ENCODE results near the gene PIGZ.

The PIGZ gene

GRCh38 chr3:197001106-197001971 is 32.7 kb upstream of the PIGZ start:
- no peak for DNase-seq

GRCh38 chr3:197000211-197000610 is 31.6 kb upstream of the PIGZ start:
- DNase-seq, result no peak

GRCh38 chr3:196998966-196999760 is 30.5 kb upstream of the PIGZ start:
- no peak for DNase-seq

GRCh38 chr3:196997311-196997710 is 28.7 kb upstream of the PIGZ start:
- DNase-seq, result no peak

GRCh38 chr3:196996454-196997265 is 28.0 kb upstream of the PIGZ start:
- DNase-seq, result no peak

- DNase-seq, result no peak
These were observed 27.2 kb upstream of the PIGZ start for GRCh38 chr3:196995646-196996355.

GRCh38 chr3:196995027-196995426 is 26.4 kb upstream of the PIGZ start:
- DNase-seq, result no peak

GRCh38 chr3:196994056-196994455 is 25.4 kb upstream of the PIGZ start:
- DNase-seq, result no peak

GRCh38 chr3:196992461-196993065 is 23.9 kb upstream of the PIGZ start:
- no peak for DNase-seq

- no peak for DNase-seq
These were observed 23.2 kb upstream of the PIGZ start for GRCh38 chr3:196991581-196992460.

GRCh38 chr3:196990601-196991007 is 22.0 kb upstream of the PIGZ start:
- DNase-seq, result no peak

GRCh38 chr3:196989721-196990262 is 21.2 kb upstream of the PIGZ start:
- no peak for DNase-seq

- DNase-seq, result no peak
These were observed 19.8 kb upstream of the PIGZ start for GRCh38 chr3:196988241-196989029.

- no peak for DNase-seq
These were observed 18.4 kb upstream of the PIGZ start for GRCh38 chr3:196987022-196987421.

- DNase-seq, result no peak
These were observed 17.6 kb upstream of the PIGZ start for GRCh38 chr3:196985954-196986885.

- DNase-seq, result no peak
These were observed 16.7 kb upstream of the PIGZ start for GRCh38 chr3:196985298-196985697.

- DNase-seq, result no peak
These were observed 14.6 kb upstream of the PIGZ start for GRCh38 chr3:196983186-196983585.

- no peak for DNase-seq
These were observed 13.0 kb upstream of the PIGZ start for GRCh38 chr3:196981657-196982056.

GRCh38 chr3:196979545-196979944 is 10.9 kb upstream of the PIGZ start:
- no peak for DNase-seq

Data from NCI-H446 treated with DMSO at 0.1 percent for 48 hours (cell line).